ENCODE data around the gene TCF20.

- TF ChIP-seq CTCF (conservative IDR thresholded peaks at IDR 0.05; ENCODE audit: low read length) (no peak), EZH2phosphoT487 (IDR thresholded peaks at IDR 0.05; ENCODE audit: borderline replicate concordance) (no peak)
Observed at GRCh38 chr22:42315392-42315756, 44.9 kb upstream of the TCF20 start.

Data from Loucy (cell line).